C4-2B (cell line): ENCODE measurements around the gene RDM1.

Experiments used
- CTCF ChIP-seq: fragments of 450-650 bp; conservative IDR thresholded peaks from 2 replicates; pipeline ENCODE4 v1.5.1; 2017; ENCODE audit warnings: mild to moderate bottlenecking
- ZFX ChIP-seq: fragments of 450-650 bp; IDR thresholded peaks from 2 replicates; pipeline ENCODE4 v1.6.1; 2017

GRCh38 chr17:35972066-35972465, 41.5 kb upstream of the RDM1 start:
- TF ChIP-seq CTCF = no peak
- TF ChIP-seq ZFX = no peak
